ENCODE data around the gene HID1. TPM values are rescaled to one million over a fixed set of nuclear protein-coding genes. Genes with fewer than 3 reads are reported as not detected.

HID1 gene
- total RNA-seq, 3 donors from 2014 or later (not counting 1 experiment from before 2014, with no cell fraction given), result 0.66 to 9.5 (median 2.8) TPM

GRCh38 chr17:74952431-74953133 is 20.0 kb downstream of the HID1 start:
- Mint-ChIP-seq H3K27me3 (ENCODE audit: low read depth in 2 of 2) (no peaks in the 10 kb centered on the region), H3K27ac (no peak overlapping the region), H3K36me3 (no peaks in the 10 kb centered on the region), H3K9me3 (no peaks in the 10 kb centered on the region), H3K4me3 (no peak overlapping the region), H3K4me1 (no peaks in the 10 kb centered on the region)
- intact Hi-C loops (cut with micrococcal nuclease), result no loop called here
- no peak for DNase-seq
- WGBS (ENCODE audit: insufficient coverage), result 85% methylated on average over 24 of the region's 24 CpGs
- H3K9me3 ChIP-seq (ENCODE audit: control insufficient read depth, insufficient read depth, low read length), result no peaks in the 10 kb centered on the region
- no peak overlapping the region for H3K27ac ChIP-seq (ENCODE audit: low read length)
- no peak for TF ChIP-seq CTCF (IDR thresholded peaks at IDR 0.05)
- H3K36me3 ChIP-seq (ENCODE audit: control insufficient read depth, insufficient read depth, low read length), result no peaks in the 10 kb centered on the region
- no peaks in the 10 kb centered on the region for H3K4me1 ChIP-seq (ENCODE audit: control insufficient read depth, insufficient read depth, low read length)
- no peak for ATAC-seq
- no peak overlapping the region for H3K4me3 ChIP-seq (ENCODE audit: low read length)
- H3K27me3 ChIP-seq (ENCODE audit: control insufficient read depth, insufficient read depth, low read length), result no peaks in the 10 kb centered on the region

GRCh38 chr17:74951680-74952421 is 20.7 kb downstream of the HID1 start:
- intact Hi-C loops (cut with micrococcal nuclease), result no loop called here

GRCh38 chr17:74951065-74951464 is 21.5 kb downstream of the HID1 start:
- WGBS (ENCODE audit: insufficient coverage), result 80% methylated on average over 3 of the region's 3 CpGs
- DNase-seq, result no peak
- Mint-ChIP-seq H3K27me3 (ENCODE audit: low read depth in 2 of 2) (no peaks in the 10 kb centered on the region), H3K4me1 (no peaks in the 10 kb centered on the region), H3K9me3 (no peaks in the 10 kb centered on the region), H3K36me3 (no peaks in the 10 kb centered on the region), H3K4me3 (no peak overlapping the region), H3K27ac (no peak overlapping the region)
- Histone ChIP-seq H3K27me3 (ENCODE audit: control insufficient read depth, insufficient read depth, low read length) (no peaks in the 10 kb centered on the region), H3K27ac (ENCODE audit: low read length) (no peak overlapping the region), H3K4me3 (ENCODE audit: low read length) (no peak overlapping the region), H3K4me1 (ENCODE audit: control insufficient read depth, insufficient read depth, low read length) (no peaks in the 10 kb centered on the region), H3K36me3 (ENCODE audit: control insufficient read depth, insufficient read depth, low read length) (no peaks in the 10 kb centered on the region), H3K9me3 (ENCODE audit: control insufficient read depth, insufficient read depth, low read length) (no peaks in the 10 kb centered on the region)
- TF ChIP-seq CTCF (IDR thresholded peaks at IDR 0.05), result no peak
- intact Hi-C loops (cut with micrococcal nuclease), result no loop called here
- ATAC-seq, result no peak

More at GRCh38 chr17:74951680-74952421, 20.7 kb downstream of the HID1 start:
- Histone ChIP-seq H3K4me3 (ENCODE audit: low read length) (no peak overlapping the region), H3K36me3 (ENCODE audit: control insufficient read depth, insufficient read depth, low read length) (no peaks in the 10 kb centered on the region), H3K27me3 (ENCODE audit: control insufficient read depth, insufficient read depth, low read length) (no peaks in the 10 kb centered on the region), H3K4me1 (ENCODE audit: control insufficient read depth, insufficient read depth, low read length) (no peaks in the 10 kb centered on the region), H3K27ac (ENCODE audit: low read length) (no peak overlapping the region), H3K9me3 (ENCODE audit: control insufficient read depth, insufficient read depth, low read length) (no peaks in the 10 kb centered on the region)
- Mint-ChIP-seq H3K27ac (no peak overlapping the region), H3K4me3 (no peak overlapping the region), H3K27me3 (ENCODE audit: low read depth in 2 of 2) (no peaks in the 10 kb centered on the region), H3K36me3 (no peaks in the 10 kb centered on the region), H3K9me3 (no peaks in the 10 kb centered on the region), H3K4me1 (no peaks in the 10 kb centered on the region)
- 81% methylated on average over 32 of the region's 32 CpGs for WGBS (ENCODE audit: insufficient coverage)
- ATAC-seq (no peak), DNase-seq (no peak)
- no peak for TF ChIP-seq CTCF (IDR thresholded peaks at IDR 0.05)
